ENCODE measurements around the gene HIVEP3. TPM values are rescaled to one million over a fixed set of nuclear protein-coding genes. Genes with fewer than 3 reads are reported as not detected.

HIVEP3 gene
- total RNA-seq, 3 donors from 2014 or later, result 107 to 117 (median 114) TPM

DNA sequence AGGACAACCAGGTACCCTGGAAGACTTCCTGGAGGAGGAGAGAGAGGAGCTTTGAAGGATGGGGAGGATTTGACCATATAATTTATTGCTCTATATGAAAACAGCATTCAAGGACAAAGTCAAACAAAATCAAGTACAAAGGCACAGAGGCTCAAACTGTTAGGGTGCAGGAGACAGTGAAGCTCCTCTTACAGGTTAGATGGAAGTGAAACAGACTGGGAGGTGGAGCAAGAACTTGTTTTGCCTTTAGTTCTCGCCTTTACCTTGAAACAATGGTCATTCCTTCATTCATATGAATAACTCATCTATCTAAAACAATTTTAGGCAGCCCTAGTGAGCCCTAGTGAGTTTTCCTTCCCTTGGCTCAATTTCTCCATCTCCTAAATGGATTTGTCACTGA is 199.6 kb downstream of the HIVEP3 start:
- no peaks in the 10 kb centered on the region for H3K9me3 Mint-ChIP-seq
- H3K4me1 Mint-ChIP-seq (ENCODE audit: low read depth), result peaks cover 27% of the 10 kb centered on the region

DNA sequence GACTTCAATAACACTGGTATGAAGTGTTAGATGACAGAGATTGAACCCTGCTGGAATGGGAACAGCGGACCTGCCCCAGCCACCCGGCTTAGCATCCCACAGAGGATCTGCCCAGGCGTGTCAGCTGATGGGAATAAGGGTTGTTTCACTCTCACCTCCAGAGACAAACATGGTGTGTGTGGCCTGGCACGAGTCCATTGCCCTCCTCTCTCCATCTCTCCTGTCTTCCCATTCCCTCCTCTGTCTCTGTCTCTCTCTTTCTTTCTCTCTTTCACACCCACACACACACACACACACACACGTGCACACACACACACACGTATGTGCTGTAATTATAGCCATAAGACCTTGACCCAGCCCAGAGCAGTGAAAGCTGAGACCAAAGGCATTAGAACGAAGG is 200.2 kb downstream of the HIVEP3 start:
- Mint-ChIP-seq H3K9me3 (no peaks in the 10 kb centered on the region), H3K4me1 (ENCODE audit: low read depth) (peaks cover 28% of the 10 kb centered on the region), H3K4me3 (no peak overlapping the region), H3K36me3 (ENCODE audit: insufficient read depth) (no peaks in the 10 kb centered on the region), H3K27me3 (ENCODE audit: low read depth) (no peaks in the 10 kb centered on the region)
- ATAC-seq (no peak), DNase-seq (no peak)

More for the DNA sequence above, 199.6 kb downstream of the HIVEP3 start:
- Mint-ChIP-seq H3K4me3 (no peak overlapping the region), H3K27me3 (ENCODE audit: low read depth) (no peaks in the 10 kb centered on the region), H3K36me3 (ENCODE audit: insufficient read depth) (no peaks in the 10 kb centered on the region)
- ATAC-seq (no peak), DNase-seq (no peak)

DNA sequence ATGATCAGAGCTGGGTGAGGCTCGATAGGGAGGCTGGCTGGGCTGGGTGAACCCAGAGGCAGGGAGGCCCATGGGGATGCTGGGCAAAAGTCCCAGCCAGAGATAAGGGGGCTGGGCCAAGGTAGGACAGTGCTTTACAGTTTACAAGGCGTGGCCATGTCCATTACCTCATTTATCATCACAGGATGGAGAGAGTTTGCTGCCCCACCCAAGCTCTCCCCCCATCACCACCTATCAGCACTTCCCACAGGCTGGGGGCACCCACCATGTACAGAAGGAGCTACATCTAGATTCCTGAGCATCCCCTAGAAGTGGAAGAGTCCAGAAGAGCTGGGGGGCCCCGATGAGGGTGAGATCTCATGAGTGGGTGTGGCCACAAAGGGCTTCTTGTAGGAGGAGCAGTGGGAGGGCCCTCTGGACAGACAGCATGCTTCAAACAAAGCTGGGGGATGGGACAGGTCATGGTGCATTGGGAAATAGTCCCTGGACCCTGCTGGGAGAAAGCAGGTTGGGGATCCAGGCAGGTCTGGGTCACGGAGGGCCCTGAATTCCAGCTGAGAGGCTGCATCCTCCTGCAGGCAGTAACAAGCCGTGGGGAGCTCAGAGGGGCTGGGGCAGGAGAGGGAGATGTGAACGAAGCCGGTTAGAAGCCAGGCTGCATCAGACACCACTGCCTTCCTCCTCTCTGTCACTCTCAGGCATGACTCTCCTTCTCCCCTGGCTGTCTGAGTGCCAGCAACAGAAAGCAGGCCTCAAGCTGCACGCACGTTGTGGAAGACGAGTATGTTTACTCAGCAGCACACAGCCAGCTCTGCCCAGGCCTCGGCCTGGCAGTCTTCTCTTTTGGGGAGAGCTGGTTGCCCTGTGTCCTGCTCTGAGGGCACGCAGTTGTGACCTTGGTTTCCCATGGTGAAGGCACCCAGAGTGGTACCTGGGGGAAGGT is 202.3 kb downstream of the HIVEP3 start:
- Mint-ChIP-seq H3K9me3 (no peaks in the 10 kb centered on the region), H3K36me3 (ENCODE audit: insufficient read depth) (no peaks in the 10 kb centered on the region), H3K4me3 (no peak overlapping the region), H3K4me1 (ENCODE audit: low read depth) (peaks cover 19% of the 10 kb centered on the region), H3K27me3 (ENCODE audit: low read depth) (no peaks in the 10 kb centered on the region)
- DNase-seq, result no peak
- ATAC-seq, result no peak

DNA sequence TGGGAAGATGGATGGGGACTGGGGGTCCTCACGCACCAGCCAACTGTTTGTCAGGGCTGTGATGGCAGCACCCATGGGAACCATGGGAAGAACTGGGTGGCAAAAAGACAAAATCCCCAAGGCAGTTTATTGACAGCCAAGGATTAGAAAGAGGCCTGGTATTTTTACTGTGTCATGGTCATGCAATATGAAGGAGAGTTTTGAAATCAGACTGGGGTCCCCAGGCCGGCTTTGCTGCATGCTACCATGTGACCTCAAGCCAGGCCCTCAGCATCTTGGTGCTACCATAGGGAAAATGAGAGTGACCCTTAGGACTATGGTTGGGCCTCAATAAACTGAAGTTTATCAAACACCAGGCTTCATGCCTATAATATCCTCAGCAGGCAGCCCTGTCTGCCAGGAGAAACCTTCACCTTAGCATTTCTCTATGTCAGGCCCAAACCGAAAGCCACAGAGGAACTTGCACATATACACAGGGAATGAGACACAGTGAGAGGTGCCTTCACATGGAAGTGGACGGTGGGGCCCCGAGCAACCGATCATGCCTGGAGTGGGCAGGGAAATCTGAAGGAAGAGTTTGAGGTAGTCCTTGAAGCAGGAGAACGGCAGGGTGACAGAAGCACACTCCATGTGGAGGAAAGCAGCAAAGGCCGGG is 203.2 kb downstream of the HIVEP3 start:
- DNase-seq (no peak), ATAC-seq (no peak)
- H3K9me3 Mint-ChIP-seq, result no peaks in the 10 kb centered on the region
- no peak overlapping the region for H3K4me3 Mint-ChIP-seq
- H3K4me1 Mint-ChIP-seq (ENCODE audit: low read depth), result peaks cover 10% of the 10 kb centered on the region
- H3K27me3 Mint-ChIP-seq (ENCODE audit: low read depth), result no peaks in the 10 kb centered on the region
- H3K36me3 Mint-ChIP-seq (ENCODE audit: insufficient read depth), result no peaks in the 10 kb centered on the region

DNA sequence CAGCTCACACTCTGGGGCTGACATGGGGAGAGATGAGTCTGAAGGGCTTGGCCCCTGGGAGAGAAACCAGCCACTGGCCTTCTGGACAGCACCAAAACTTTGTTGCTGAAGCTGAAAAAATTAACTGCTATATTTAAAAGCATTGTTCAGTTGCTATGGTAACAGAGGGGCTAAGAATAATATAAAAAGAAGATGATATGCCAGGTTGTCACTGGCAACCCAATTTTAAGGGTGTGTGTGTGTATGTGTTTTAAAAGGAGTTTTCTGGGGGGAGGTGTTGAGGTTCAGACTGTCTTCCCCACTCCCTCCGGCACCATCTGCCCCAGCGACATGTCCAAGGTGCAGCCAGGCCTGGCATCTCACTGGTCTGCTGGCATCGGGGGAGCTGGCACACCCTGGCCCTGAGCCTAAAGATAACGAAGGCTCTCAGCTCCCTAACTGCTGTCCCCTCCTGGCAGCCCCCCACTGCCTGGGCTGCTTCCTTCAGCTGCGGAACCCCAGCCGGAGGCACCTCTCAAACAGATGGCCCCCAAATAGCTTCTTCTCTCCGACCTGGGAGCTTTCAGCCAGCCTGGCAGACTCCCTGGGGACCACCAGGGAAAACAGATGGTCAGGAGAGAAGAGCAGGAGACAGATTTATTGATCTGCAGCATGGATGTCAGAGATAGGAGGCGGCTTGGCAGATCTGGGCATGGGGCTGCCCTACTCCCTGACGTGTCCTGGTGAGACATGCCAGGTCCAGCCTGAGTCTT is 203.9 kb downstream of the HIVEP3 start:
- no peak for DNase-seq
- Mint-ChIP-seq H3K4me3 (no peak overlapping the region), H3K27me3 (ENCODE audit: low read depth) (no peaks in the 10 kb centered on the region), H3K4me1 (ENCODE audit: low read depth) (peaks cover 6% of the 10 kb centered on the region), H3K36me3 (ENCODE audit: insufficient read depth) (no peaks in the 10 kb centered on the region), H3K9me3 (no peaks in the 10 kb centered on the region)
- ATAC-seq, result no peak

DNA sequence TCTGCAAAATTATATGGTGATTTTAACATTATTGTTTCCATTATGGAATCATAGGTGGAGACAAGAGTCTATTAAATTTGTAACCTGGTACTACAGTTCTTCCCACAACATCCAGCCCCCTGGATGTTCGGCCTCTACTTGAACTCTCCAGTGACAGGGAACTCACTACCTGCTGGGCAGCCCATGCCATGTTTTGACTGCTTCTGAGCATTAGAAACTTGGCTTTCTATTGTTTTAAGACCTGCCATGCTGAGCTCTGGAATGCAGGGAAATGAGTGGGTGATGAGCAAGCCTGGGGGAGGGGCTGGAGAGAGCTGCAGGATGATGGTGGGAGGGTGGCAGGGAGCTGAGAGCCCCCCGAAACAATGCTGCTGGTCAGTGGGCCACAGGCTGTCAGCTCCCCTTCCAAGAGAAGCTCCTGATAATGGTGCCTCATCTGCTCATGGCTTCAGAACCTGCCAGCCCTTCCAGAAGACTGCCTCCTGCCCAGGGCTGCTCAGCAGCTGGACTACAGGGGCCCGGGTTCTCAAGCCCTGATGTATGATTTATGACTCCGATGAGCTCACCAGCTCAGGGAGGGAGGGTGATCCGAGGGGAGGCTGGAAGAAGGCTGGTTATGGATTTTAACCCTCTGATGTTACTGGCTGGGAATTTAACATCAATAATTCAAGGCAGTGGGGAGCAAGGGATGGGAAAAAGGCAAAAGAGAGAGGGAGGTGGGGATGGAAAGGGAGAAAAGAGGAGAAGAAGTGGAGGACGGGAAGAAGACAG is 205.0 kb downstream of the HIVEP3 start:
- DNase-seq (no peak), ATAC-seq (no peak)
- Mint-ChIP-seq H3K4me3 (no peak overlapping the region), H3K36me3 (ENCODE audit: insufficient read depth) (no peaks in the 10 kb centered on the region), H3K4me1 (ENCODE audit: low read depth) (peaks cover 6% of the 10 kb centered on the region), H3K27me3 (ENCODE audit: low read depth) (no peaks in the 10 kb centered on the region), H3K9me3 (no peaks in the 10 kb centered on the region)

DNA sequence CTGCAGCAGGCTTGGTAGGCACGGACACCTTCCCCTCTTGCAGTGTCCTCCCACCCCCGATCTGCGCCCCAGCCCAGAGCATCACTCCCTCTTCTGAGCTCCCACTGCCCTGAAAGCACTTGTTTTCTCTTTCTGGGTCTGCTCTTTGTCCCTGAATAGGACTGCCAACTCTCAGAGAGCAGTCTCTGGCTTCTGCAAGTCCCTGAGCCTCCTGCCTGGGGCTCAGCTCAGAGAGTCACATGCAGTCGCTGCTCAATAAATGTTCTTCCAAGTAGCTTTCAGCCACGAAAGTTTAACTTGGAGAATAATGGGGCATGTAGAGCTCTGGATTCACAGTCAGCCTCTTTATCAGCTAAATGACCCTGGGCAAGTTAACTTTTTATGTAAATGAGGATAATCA is 205.6 kb downstream of the HIVEP3 start:
- peaks cover 6% of the 10 kb centered on the region for H3K4me1 Mint-ChIP-seq (ENCODE audit: low read depth)

DNA sequence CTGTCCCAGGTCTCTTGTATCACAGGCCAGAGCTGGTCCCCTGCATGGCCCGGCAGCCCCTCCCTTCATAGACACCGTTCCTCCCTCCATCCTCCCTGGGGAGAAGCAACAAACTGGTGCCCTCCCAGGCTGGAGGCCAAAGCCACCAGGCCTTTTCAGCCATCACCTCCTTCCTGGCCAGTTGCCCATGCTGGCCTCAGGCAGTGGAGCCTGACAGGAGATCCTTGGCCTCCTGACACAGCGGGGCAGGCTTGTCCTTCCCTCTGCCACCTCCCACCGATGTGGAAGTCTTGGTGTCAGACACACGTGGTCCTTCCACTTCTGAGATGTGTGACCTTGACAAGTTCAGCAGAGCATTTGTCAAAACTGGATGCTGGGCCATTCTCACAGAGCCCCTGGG is 206.0 kb downstream of the HIVEP3 start:
- DNase-seq (no peak), ATAC-seq (no peak)
- peaks cover 6% of the 10 kb centered on the region for H3K4me1 Mint-ChIP-seq (ENCODE audit: low read depth)
- H3K27me3 Mint-ChIP-seq (ENCODE audit: low read depth), result no peaks in the 10 kb centered on the region
- H3K9me3 Mint-ChIP-seq, result no peaks in the 10 kb centered on the region
- no peak overlapping the region for H3K4me3 Mint-ChIP-seq
- H3K36me3 Mint-ChIP-seq (ENCODE audit: insufficient read depth), result no peaks in the 10 kb centered on the region

More for the DNA sequence above, 205.6 kb downstream of the HIVEP3 start:
- no peak overlapping the region for H3K4me3 Mint-ChIP-seq
- H3K36me3 Mint-ChIP-seq (ENCODE audit: insufficient read depth), result no peaks in the 10 kb centered on the region
- no peaks in the 10 kb centered on the region for H3K9me3 Mint-ChIP-seq
- H3K27me3 Mint-ChIP-seq (ENCODE audit: low read depth), result no peaks in the 10 kb centered on the region
- ATAC-seq, result no peak
- DNase-seq, result no peak

DNA sequence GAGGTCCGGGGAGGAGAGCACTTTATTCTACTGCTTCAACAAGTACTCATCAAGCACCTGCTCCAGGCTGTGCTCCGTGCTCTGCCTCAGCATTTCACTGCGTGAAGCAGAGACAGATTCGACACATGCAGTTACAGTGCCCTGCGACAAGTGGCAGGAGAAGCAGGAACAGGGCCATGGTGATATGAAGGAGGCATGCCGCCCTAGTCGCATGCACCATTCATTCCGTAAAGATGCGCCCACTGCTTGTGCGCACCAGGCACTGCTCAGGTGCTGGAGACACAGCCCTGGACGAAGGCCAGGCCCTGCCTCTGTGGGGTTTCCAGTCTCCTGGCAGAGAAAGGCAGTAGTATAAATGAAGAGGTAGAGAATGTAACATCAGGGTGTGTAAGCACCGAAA is 206.6 kb downstream of the HIVEP3 start:
- no peaks in the 10 kb centered on the region for H3K27me3 Mint-ChIP-seq (ENCODE audit: low read depth)
- no peak overlapping the region for H3K4me3 Mint-ChIP-seq
- no peak for DNase-seq
- peaks cover 2% of the 10 kb centered on the region for H3K4me1 Mint-ChIP-seq (ENCODE audit: low read depth)
- no peaks in the 10 kb centered on the region for H3K36me3 Mint-ChIP-seq (ENCODE audit: insufficient read depth)
- ATAC-seq, result no peak
- no peaks in the 10 kb centered on the region for H3K9me3 Mint-ChIP-seq

DNA sequence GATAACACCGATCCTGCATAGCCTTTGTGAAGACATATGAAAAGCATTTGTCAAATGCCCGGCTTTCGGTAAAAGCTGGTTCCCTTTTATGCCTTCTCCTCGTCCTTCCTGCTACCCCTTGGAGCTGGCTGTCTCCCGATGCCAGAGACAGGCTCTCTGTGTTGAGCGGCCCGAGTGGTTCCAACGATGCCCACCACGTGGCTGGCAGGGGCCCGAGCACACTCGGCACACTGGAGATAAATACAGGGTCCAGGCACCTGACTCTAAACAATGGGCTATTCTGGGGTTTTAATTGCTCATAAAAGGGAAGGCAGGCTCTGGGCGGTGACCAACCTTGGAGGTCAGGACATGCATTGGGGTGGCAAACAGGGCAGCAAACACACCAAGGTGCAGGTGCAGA is 207.1 kb downstream of the HIVEP3 start:
- no peak overlapping the region for H3K4me3 Mint-ChIP-seq
- peaks cover 1% of the 10 kb centered on the region for H3K4me1 Mint-ChIP-seq (ENCODE audit: low read depth)
- H3K9me3 Mint-ChIP-seq, result no peaks in the 10 kb centered on the region
- no peaks in the 10 kb centered on the region for H3K36me3 Mint-ChIP-seq (ENCODE audit: insufficient read depth)
- no peak for DNase-seq
- no peak for ATAC-seq
- H3K27me3 Mint-ChIP-seq (ENCODE audit: low read depth), result no peaks in the 10 kb centered on the region

DNA sequence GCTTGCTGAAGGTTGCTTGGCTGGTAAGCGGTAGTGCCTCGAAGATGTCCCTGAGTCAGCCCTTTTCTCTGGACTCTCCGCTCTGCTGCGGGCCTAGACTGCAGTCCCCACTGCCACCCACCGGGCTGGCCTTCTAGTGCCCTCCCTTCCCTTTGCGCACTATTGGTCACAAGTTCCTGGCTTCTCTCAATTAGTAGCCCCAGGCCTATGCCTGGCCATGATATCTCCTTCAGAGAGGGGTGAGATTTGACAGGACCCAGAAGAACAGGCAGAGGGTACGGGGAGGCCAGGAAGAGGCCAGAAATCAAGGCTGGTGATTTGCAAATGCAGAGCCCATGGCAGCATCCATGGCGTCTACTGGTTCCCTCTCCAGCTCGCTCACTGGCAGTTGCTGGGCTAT is 207.7 kb downstream of the HIVEP3 start:
- Mint-ChIP-seq H3K27me3 (ENCODE audit: low read depth) (no peaks in the 10 kb centered on the region), H3K4me1 (ENCODE audit: low read depth) (peaks cover 1% of the 10 kb centered on the region), H3K36me3 (ENCODE audit: insufficient read depth) (no peaks in the 10 kb centered on the region), H3K9me3 (no peaks in the 10 kb centered on the region), H3K4me3 (no peak overlapping the region)
- no peak for DNase-seq
- no peak for ATAC-seq

DNA sequence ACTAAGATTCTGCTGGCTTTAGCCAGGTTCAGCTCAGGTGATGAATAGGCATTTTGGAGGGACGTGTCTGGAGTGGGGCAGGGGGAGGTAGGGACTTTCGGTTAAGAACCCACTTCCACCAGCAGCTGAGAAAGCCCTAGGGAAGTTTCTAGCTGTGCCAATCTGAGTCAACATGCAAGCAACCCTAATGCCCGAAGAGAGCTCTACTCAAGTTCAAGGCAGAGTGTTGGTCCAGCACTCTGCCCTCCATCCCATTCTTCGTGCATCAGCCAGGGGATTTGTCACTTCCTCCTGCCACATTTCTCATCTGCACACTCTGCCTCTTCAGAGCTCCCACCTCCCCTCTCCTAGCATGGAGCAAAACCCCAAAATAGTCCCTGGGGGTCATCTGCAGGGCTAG is 208.8 kb downstream of the HIVEP3 start:
- Mint-ChIP-seq H3K36me3 (ENCODE audit: insufficient read depth) (no peaks in the 10 kb centered on the region), H3K4me3 (no peak overlapping the region), H3K9me3 (no peaks in the 10 kb centered on the region), H3K4me1 (ENCODE audit: low read depth) (peaks cover 1% of the 10 kb centered on the region), H3K27me3 (ENCODE audit: low read depth) (no peaks in the 10 kb centered on the region)
- no peak for ATAC-seq
- DNase-seq, result no peak

DNA sequence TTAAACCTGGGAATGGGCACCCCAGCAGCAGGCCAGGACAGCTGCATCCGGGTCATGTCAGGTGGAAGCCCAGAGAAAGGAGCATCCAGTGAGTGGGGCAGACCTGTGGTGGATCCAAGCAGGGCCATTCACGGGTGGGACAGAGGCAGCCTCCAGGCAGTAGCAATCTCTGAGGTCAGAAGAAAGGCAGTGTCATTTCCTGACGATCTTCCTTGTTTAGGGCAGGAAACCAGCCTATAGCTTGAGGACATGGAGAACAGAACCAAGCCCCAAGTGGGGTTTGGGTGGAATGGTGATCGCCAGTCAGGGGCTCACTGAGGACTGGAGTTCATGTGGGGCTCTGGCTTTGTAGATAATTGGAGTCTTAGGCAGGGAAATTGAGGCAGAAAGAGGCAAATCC is 209.4 kb downstream of the HIVEP3 start:
- ATAC-seq (no peak), DNase-seq (no peak)
- H3K4me1 Mint-ChIP-seq (ENCODE audit: low read depth), result peaks cover 1% of the 10 kb centered on the region
- H3K27me3 Mint-ChIP-seq (ENCODE audit: low read depth), result no peaks in the 10 kb centered on the region
- H3K4me3 Mint-ChIP-seq, result no peak overlapping the region
- no peaks in the 10 kb centered on the region for H3K9me3 Mint-ChIP-seq
- H3K36me3 Mint-ChIP-seq (ENCODE audit: insufficient read depth), result no peaks in the 10 kb centered on the region

DNA sequence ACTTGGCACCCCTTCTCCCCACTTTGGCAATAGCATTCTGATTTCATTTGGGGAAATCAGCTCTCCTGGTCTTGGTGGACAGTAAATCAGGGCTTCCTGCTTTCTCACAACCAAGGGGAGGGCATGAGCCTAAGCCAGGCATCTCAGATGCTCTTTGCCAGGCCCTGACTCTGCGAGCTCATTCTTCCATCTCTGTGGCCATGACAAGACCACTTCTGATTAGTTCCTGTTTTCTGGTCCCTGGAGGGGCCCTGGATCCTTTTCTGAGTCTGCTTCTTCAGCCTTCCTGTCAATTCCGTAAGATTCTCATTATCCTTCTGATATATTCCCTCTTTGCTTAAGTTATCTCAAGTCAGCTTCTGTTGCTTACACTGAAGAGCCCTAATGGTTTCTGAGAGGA is 210.4 kb downstream of the HIVEP3 start:
- no peaks in the 10 kb centered on the region for H3K4me1 Mint-ChIP-seq (ENCODE audit: low read depth)
- no peaks in the 10 kb centered on the region for H3K36me3 Mint-ChIP-seq (ENCODE audit: insufficient read depth)
- no peaks in the 10 kb centered on the region for H3K27me3 Mint-ChIP-seq (ENCODE audit: low read depth)
- ATAC-seq (no peak), DNase-seq (no peak)
- no peaks in the 10 kb centered on the region for H3K9me3 Mint-ChIP-seq
- no peak overlapping the region for H3K4me3 Mint-ChIP-seq

All from activated T-cell treated with anti-CD3 and anti-CD28 coated beads, Interleukin-2, amount 50 U/mL, for 4 hours (primary cell).